Effector CD4-positive, alpha-beta T cell (primary cell): ENCODE measurements around the gene PARL.
"Not testable (repeated sequence)": the region's sequence is repeated elsewhere in the genome, so short reads cannot be mapped to it uniquely, and the experiment has no call there.

Source experiments
- DNase-seq: peaks from one replicate; pipeline ENCODE4 v3.0.0-alpha.2; 2020

Gene PARL

DNA sequence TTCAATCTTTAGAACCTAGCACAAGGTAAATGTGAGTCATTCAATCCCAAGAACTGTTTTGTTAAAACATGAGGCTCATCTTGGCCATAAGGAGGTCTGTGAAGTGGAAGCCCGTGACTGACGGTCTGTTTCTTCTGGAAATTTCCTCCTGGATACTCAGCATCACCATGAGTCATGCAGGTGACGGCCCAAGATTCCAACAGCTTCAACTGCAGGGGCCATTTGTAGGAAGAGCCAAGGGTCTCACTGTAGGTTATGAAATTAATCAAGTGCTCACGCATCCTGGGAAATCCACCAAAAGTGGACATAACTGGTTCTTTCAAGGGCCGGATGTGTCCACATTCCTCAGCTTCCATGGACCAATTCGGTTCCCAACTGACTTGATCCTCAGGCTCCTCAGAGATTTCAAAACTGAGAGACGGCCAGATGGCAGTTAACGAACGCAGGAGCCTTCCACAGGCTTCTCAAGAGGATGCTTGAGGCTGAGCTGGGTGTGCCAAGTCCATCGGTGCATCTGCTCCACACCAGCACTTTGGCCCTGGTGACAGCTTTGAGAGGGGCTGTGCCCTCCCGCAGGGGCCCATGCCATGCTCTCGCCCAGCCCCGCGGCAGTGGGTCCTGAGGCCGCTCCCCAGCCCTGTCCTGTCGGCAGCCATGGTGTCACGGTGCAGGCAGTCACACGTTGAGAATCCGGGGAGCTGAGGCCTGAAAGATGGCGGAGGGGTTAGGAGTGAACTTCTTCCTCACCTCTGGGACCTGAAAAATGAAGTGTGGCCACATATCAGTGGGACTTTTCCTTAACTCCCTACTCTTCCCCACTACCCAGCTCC, 67.8 kb downstream of the PARL start:
- no peak for DNase-seq

- DNase-seq = no peak
These were observed 68.7 kb downstream of the PARL start for GRCh38 chr3:183815951-183816475.

DNA sequence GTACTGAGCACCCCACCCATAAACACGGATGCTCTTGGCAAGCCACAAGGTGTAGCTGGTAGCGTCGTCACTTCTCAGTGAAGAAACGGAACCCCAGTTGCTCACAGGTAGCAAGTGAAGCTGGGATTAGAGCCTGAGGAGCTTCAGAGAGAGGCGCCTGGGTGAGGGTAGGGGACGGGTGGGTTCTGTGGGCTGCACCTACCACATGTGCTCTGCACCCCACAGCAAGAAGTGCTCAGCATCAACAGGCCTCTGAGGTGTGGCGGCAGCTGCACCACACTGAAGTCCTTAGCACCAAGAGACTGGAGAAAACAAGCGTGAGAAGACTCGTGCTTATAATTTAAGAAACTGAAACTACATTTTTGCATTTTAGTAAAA, 69.1 kb downstream of the PARL start:
- no peak for DNase-seq

- no peak for DNase-seq
These were observed 70.4 kb downstream of the PARL start for GRCh38 chr3:183814240-183814639.

GRCh38 chr3:183812761-183813445, 71.8 kb downstream of the PARL start:
- no peak for DNase-seq

- DNase-seq = no peak
These were observed 73.0 kb downstream of the PARL start for GRCh38 chr3:183811638-183812037.

DNA sequence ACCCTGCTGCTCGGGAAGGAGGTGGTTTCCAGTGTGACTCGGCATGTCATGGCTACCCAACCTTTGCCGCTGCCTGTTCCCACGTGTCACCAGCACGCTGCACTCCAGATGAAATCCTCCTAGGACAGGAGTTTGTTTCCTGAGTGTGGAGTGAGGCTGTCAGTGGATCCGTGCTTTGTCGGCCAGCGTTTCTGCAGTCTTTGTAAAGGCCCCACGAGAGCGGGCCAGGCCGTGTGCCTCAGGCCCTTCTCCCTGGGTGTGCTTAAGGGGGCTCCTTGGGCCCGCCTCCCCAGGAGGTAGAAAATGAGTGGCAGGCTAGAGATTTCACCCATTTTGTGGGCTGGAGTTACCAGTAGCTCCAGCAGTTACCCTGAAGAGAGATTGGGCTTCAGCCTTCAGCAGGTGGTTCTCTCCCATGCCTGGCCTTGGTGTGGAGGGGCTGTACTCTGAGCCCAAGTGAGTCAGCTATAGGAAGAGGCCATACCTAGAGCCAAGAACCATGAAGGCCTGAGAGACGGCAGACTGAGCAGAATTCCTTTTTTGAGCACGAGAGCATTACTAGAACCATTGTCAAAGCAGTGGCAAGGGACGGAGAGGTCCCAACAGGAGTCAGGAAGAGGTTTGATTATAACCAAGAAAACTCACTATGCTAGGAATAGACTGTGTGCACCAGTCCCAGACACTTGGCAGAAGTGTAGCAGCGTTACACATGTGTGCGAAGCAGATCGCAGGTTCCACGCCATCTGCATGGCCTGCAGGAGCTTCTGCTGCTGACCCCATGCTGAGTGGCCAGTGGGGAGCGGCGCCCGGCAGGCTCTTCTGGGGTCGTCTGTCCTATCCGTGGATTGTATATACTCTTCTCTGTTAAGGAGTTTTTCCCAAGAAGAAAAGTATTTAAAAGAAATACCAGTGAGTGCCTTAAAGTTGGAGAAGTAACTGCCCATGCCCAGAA, 73.8 kb downstream of the PARL start:
- DNase-seq = no peak

DNA sequence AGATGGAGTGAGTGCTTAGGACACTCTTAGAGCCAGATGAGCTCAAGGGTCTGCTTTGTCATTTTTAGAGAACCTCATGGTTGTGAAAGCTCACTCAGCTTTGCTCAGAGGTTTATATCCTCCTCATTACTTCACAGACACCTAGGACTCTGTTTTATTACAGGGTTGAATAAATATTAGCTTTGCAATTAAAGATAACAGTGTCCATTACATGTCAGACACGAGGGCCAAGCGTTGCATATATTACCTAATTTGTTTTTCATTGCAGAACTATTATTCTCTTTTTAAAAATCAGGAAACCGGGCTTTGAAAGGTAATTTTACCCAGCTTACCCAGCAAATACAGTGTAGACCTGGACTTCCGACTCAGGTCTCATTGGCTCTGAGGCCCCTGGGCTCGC, 75.4 kb downstream of the PARL start:
- no peak for DNase-seq

GRCh38 chr3:183808355-183808754, 76.3 kb downstream of the PARL start:
- DNase-seq = no peak

DNA sequence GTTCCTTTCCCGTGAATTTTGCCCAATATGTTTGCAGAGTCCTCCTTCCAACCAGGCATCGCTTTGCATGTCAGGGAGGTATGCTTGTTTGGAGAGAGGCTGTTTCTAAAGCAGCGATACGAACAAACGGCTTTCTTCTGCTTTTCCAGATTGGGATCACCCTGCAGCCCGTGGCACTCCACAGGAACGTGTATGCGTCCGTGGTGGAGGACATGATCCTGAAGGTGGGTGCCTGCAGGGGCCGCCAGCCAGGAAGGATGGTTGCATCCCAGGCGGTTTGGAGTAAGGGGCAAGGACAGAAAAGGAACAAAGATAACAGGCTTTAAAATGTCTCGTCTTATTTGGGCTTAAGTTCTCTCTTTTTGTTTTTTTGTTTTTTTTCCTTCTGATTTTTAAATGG, 76.8 kb downstream of the PARL start:
- no peak for DNase-seq

DNA sequence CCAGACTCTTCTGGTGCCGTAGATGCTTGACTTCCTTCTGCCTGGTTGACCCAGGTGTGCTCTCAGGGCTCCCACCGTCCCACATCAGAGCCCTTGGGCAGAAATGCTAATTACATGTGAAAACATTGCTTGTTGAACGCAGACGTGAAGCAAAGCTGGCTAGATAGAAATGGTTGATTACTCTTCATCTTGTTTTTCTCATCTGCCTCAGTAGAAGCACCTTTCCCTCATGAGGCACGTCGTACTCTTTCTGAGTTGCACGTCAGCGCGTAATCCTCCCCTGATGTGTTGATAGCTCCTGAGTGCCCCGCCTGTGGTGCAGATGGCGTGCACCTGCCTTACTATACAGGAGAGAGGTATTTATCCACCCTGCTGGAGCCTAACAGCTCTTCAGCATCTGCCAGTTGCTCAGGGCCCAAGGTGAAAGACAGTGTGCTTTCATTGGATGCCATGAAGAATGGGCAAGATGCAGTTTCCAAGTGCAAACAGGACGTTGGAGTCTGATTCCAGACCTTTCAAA, 77.4 kb downstream of the PARL start:
- DNase-seq = no peak

DNA sequence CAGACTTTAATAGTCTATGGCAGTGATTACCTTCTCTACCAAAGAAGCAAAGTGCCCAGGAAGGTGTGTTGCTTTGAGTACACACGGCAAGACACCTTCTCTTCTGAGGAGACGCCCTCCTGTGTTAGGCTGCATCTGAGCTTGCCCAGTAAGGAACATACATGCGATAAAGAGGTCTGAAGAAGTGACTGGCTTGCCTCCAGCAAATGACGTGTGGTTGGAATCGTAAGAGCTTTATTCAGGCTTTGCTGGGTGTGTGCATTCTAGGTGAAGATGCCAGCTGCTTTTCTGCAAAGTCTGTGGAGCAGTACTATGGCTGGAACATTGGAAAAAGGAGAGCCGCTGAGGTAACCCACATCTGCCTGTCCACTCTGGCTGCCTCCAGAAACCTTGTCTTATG, 81.7 kb downstream of the PARL start:
- DNase-seq = no peak

DNA sequence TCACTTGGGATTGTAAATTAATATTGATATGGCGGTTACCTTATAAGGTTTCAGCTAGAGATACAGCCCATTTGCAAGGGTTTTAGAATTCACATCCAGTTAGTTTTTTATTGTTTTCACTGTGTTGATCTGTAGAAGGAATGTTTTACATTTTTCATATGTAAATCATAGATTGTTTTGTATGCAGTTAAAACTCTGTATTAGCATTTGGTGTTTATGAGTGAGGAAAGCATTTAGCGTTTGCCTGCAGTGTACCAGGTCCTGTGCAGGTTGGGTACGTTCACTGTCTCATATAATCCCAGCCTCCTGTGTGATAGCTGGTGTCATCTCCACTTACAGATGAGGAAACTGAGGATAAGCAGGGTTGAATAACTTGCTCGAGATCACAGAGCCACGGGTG, 83.1 kb downstream of the PARL start:
- no peak for DNase-seq

GRCh38 chr3:183800243-183800863, 84.3 kb downstream of the PARL start:
- no peak for DNase-seq

DNA sequence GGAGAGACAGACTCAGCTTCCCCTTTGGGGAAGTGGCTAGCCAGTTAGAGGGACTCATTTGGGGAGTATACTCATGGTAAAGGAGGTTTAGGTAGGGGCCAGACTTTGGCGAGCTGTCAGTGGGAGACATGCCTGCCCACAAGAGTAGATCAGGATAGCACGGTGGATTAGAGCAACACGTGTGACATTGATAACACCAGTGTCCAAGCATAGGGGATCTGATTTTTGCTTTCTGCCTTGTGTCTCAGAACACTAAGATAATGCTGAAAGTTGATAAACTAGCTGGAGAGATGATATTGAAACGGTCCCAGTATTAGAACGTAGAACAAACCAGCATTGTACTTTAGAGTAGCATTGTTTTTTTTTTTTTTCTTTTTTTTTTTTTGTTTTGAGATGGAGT, 85.2 kb downstream of the PARL start:
- DNase-seq = no peak

DNA sequence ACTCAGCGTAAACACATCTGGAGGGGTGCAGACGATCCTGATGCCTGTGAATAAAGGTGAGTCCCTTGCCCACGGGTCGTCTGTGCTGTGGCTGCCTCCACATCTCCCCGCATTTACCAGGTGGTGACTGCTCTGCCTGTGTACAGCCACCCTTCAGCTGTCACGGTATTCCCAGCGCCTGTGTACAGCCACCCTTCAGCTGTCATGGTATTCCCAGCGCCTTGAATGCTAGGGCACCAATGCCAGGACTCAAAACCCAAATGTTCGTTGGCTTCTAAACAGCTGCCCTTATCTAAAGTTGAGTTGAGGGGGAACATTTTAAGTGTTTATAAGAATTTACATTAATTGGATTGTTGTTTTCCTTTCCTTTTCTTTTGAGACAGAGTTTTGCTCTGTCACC, 86.7 kb downstream of the PARL start:
- no peak for DNase-seq

GRCh38 chr3:183796372-183796771, 88.3 kb downstream of the PARL start:
- DNase-seq = no peak

DNA sequence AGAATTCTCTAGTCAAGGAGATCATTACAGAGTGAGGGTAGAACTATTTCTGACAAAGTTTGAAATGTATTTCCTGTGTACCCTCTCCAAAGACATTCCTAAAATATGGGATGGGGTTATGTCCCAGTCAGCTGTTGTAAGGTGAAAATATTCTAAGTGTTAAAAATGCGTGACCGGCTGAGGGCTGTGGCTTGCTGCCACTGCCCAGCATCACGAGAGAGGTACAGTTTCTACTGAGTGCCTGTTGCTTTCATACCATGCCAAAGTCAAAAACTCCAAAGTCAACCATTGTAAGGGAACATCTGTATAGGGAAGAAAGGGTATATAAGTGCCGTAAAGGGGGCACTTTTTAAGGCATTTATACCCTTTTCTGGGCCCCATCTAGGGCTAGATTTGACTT, 90.2 kb downstream of the PARL start:
- no peak for DNase-seq

GRCh38 chr3:183792976-183793375, 91.7 kb downstream of the PARL start:
- DNase-seq = no peak

GRCh38 chr3:183790700-183791099, 94.0 kb downstream of the PARL start:
- no peak for DNase-seq

- DNase-seq = no peak
These were observed 94.9 kb downstream of the PARL start for GRCh38 chr3:183789826-183790225.

- DNase-seq = not testable (repeated sequence)
These were observed 100.2 kb downstream of the PARL start for GRCh38 chr3:183784503-183784902.
